ENCODE data around the gene DCDC2C. TPM values are rescaled to one million over a fixed set of nuclear protein-coding genes. Genes with fewer than 3 reads are reported as not detected.

Gene DCDC2C
- total RNA-seq, 2 donors from 2014 or later = not detected

DNA sequence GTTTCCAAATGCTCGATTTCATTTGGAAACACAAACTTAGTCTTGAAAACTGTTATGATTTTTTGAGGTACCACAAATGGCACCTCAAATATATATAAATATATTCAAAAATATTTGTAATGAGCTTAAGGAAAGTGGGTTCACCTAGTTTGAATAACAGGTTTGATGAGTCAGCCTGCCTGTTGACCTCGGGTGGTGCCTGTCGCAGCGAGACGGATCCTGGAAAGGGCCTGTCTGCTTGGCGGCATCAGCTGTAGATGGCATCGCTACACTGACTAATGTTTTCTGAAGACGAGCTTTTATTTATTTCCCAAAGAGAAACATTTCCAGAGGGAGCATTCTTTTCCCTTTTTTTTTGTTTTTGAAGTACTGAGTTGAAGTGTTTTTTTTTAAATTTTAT lies 38.5 kb upstream of the DCDC2C start:
- Mint-ChIP-seq H3K4me3 (no peak overlapping the region), H3K9me3 (no peaks in the 10 kb centered on the region), H3K4me1 (ENCODE audit: low read depth in 2 of 2) (no peaks in the 10 kb centered on the region), H3K27me3 (peaks cover 4 to 14% of the 10 kb centered on the region in 2 donors), H3K36me3 (no peaks in the 10 kb centered on the region), H3K27ac (no peak overlapping the region)
- DNase-seq (ENCODE audit: low spot score) = no peak
- ATAC-seq = no peak

DNA sequence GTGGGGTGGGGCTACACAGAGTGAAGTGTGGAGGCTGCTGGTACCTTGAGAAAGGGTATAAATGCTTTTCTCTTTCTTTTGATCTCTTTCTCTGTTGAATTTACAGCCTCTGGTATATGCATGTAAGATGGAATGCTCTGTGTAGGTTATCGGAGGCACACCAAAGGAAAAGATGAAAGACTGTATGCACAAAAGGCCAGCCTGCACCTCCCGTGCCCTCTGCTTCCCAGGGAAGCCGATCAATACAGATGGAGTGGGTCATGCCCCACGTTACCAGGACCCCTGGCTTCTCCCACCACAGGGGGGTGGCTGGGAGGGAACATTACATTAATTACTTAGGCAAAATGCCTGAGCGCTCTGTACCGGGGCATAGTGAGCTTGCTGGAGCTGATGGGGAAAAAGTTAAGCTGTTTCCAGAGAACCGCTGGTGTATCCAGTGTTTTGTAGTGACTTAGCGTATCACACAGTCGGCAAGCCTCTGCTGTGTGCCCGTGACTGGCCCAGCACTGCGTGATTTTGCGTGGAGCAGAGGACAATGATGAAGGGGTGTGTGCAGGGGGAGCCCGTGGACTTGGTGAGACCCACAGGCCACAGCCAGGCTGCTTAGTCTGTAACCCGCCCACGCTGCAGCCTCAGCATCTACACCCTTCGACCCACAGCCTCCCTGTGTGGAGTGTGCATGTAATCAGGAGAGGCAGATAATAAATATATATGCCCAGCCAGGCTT lies 37.3 kb upstream of the DCDC2C start:
- Mint-ChIP-seq H3K9me3 (no peaks in the 10 kb centered on the region), H3K27ac (no peak overlapping the region), H3K36me3 (no peaks in the 10 kb centered on the region), H3K27me3 (peaks cover 4 to 14% of the 10 kb centered on the region in 2 donors), H3K4me1 (ENCODE audit: low read depth in 2 of 2) (no peaks in the 10 kb centered on the region), H3K4me3 (no peak overlapping the region)
- ATAC-seq = peak; percentile 33 to 41
- DNase-seq (ENCODE audit: low spot score) = no peak

GRCh38 chr2:3666613-3666975 lies 36.8 kb upstream of the DCDC2C start:
- Mint-ChIP-seq H3K36me3 (no peaks in the 10 kb centered on the region), H3K4me1 (ENCODE audit: low read depth in 2 of 2) (no peaks in the 10 kb centered on the region), H3K27ac (no peak overlapping the region), H3K4me3 (no peak overlapping the region), H3K27me3 (peaks cover 4 to 14% of the 10 kb centered on the region in 2 donors), H3K9me3 (no peaks in the 10 kb centered on the region)
- ATAC-seq (peak in 1 of 2 donors; percentile 8), DNase-seq (ENCODE audit: low spot score) (no peak)

DNA sequence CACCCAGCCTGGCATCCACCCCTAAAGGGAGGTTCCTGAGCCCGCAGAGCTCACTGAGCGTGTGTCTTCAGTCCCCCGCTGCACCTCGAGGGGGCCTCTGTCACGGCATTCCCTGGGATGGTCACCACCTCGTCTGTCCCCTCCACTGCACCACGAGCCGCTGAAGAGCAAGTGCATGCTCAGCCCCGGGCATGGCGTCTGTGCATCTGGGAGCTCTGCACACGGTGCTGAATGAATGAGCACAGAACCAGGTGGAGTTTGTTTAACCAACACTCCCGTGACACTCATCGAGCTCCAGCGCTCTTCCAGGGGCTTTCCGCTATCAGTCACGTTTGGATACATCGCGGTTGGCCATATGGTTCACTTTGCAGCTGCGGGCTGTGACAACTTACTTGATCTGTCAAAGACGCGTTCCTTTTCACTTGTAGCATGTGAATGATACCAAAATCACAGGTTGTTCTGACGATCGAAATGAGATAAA lies 36.2 kb upstream of the DCDC2C start:
- Mint-ChIP-seq H3K27ac (no peak overlapping the region), H3K4me3 (no peak overlapping the region), H3K27me3 (peaks cover 4 to 14% of the 10 kb centered on the region in 2 donors), H3K4me1 (ENCODE audit: low read depth in 2 of 2) (no peaks in the 10 kb centered on the region), H3K9me3 (no peaks in the 10 kb centered on the region), H3K36me3 (no peaks in the 10 kb centered on the region)
- DNase-seq (ENCODE audit: low spot score) = no peak
- no peak for ATAC-seq

DNA sequence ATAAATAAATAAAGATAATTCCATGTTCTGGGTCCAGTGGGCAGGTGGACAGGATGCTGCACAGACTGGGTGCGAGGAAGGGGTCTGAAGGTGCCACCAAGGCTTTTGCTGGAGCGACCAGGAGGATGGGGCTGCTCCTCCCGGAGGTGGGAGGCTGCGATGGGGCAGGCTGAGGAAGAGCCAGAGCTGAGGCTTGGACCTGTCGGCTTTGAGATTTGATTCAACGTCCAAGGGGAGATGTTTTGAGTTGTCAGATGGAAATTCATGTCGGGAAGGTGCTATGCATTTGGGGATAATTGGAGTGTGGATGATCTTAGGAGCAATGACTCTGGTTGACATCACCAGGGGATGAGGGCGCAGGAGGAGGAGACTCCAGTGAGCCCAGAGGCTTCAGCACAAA lies 33.7 kb upstream of the DCDC2C start:
- Mint-ChIP-seq H3K27ac (no peak overlapping the region), H3K27me3 (peaks cover 4 to 7% of the 10 kb centered on the region in 2 donors), H3K36me3 (no peaks in the 10 kb centered on the region), H3K4me3 (no peak overlapping the region), H3K4me1 (ENCODE audit: low read depth in 2 of 2) (no peaks in the 10 kb centered on the region), H3K9me3 (no peaks in the 10 kb centered on the region)
- DNase-seq (ENCODE audit: low spot score) (no peak), ATAC-seq (no peak)

DNA sequence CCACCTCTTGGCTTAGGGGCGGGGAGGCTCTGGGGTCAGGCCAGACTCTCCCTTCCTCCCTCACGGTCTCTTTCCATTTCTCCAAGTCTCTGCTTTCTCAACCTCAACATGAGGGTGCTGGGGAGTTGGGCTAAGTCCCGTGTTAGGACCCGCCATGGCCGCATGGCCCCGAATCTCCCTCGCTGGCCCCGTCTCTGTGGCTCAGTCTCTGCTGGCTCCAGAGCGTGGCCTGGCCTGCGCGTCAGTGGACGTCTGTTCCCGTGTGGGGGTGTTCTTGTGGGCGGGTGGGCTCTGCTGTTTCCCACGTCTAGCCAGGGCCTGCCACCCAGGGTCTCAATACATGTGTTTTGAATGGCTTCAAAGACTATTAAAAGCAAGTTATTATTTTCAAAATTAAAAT lies 33.0 kb upstream of the DCDC2C start:
- no peak overlapping the region for H3K27ac Mint-ChIP-seq
- no peak overlapping the region for H3K4me3 Mint-ChIP-seq
- DNase-seq (ENCODE audit: low spot score) (no peak), ATAC-seq (no peak)
- H3K4me1 Mint-ChIP-seq (ENCODE audit: low read depth in 2 of 2) = no peaks in the 10 kb centered on the region
- H3K27me3 Mint-ChIP-seq = peaks cover 4 to 5% of the 10 kb centered on the region in 2 donors
- no peaks in the 10 kb centered on the region for H3K36me3 Mint-ChIP-seq
- H3K9me3 Mint-ChIP-seq = no peaks in the 10 kb centered on the region

- Mint-ChIP-seq H3K27me3 (peaks cover 0 to 4% of the 10 kb centered on the region in 2 donors), H3K36me3 (no peaks in the 10 kb centered on the region)
Observed at GRCh38 chr2:3670941-3671340, 32.4 kb upstream of the DCDC2C start.

GRCh38 chr2:3672861-3673678 lies 30.3 kb upstream of the DCDC2C start:
- Mint-ChIP-seq H3K9me3 (no peaks in the 10 kb centered on the region), H3K36me3 (no peaks in the 10 kb centered on the region), H3K27ac (no peak overlapping the region), H3K27me3 (peaks cover 0 to 4% of the 10 kb centered on the region in 2 donors), H3K4me3 (no peak overlapping the region), H3K4me1 (ENCODE audit: low read depth in 2 of 2) (no peaks in the 10 kb centered on the region)
- ATAC-seq = peak; percentile 16 to 33
- no peak for DNase-seq (ENCODE audit: low spot score)

More at GRCh38 chr2:3670941-3671340, 32.4 kb upstream of the DCDC2C start:
- Mint-ChIP-seq H3K4me1 (ENCODE audit: low read depth in 2 of 2) (no peaks in the 10 kb centered on the region), H3K9me3 (no peaks in the 10 kb centered on the region), H3K27ac (no peak overlapping the region), H3K4me3 (no peak overlapping the region)
- DNase-seq (ENCODE audit: low spot score) (no peak), ATAC-seq (no peak)

DNA sequence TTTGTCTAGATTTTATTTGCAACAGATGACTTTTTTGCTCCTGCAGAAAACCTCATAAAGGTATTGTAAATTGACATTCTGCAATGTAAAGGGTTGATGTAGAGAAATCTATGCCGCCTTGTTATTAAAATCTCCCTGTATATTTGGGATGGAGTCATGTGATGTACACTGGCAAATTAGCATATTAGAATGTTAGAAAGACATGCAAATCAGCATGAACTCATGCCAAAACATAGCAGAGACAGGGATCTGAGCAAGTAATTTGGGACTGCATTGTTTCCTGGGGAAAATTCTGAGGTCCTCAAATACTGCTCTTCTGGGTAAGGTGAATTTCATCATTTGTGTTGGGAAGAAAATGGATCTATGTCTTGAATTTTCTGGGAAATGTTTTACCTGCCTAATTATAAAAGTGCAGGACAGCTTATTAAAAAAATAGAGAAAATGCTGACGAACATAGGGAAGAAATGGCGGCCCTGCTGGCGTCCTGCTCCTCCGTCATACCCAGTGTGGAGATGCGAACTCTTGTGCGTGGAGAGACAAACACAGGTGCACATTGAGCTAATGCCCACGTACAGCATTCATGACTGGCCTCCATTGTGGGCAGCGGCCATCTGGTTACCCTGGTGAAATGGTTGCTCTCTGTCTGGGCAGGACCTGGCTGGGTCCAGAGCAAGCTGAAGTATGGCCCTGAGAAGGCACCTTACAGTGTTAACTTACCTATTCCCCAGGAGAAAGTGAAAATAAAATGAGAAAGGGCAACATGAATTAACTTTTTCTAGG lies 29.1 kb upstream of the DCDC2C start:
- Mint-ChIP-seq H3K4me3 (no peak overlapping the region), H3K4me1 (ENCODE audit: low read depth in 2 of 2) (no peaks in the 10 kb centered on the region), H3K27ac (no peak overlapping the region), H3K27me3 (peaks cover 0 to 4% of the 10 kb centered on the region in 2 donors), H3K9me3 (no peaks in the 10 kb centered on the region), H3K36me3 (no peaks in the 10 kb centered on the region)
- no peak for DNase-seq (ENCODE audit: low spot score)
- ATAC-seq = no peak

GRCh38 chr2:3675687-3676086 lies 27.7 kb upstream of the DCDC2C start:
- H3K27me3 Mint-ChIP-seq = no peaks in the 10 kb centered on the region
- no peak overlapping the region for H3K4me3 Mint-ChIP-seq
- H3K9me3 Mint-ChIP-seq = no peaks in the 10 kb centered on the region
- no peak for DNase-seq (ENCODE audit: low spot score)
- no peaks in the 10 kb centered on the region for H3K36me3 Mint-ChIP-seq
- ATAC-seq = no peak
- H3K4me1 Mint-ChIP-seq (ENCODE audit: low read depth in 2 of 2) = no peaks in the 10 kb centered on the region
- H3K27ac Mint-ChIP-seq = no peak overlapping the region

DNA sequence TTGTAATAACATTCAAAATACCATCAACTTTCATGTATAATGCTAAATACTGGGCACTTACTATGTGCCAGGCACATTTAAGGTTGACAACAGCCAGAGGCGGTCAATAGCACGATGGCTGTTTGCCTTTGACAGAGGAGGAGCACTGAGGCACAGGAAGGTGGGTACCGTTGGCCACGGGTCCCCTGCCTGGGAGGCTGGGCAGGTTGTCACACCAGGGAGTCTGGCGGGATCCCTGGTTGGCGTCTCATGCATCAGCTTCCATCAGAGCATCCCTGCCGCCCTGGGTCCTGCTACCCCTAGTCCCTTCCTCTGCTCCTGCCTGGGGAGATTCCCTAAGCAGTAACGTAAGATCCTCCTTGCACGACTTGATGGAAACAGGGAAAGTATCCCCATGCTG lies 25.9 kb upstream of the DCDC2C start:
- Mint-ChIP-seq H3K4me1 (ENCODE audit: low read depth in 2 of 2) (no peaks in the 10 kb centered on the region), H3K4me3 (no peak overlapping the region), H3K27me3 (no peaks in the 10 kb centered on the region), H3K36me3 (no peaks in the 10 kb centered on the region), H3K27ac (no peak overlapping the region), H3K9me3 (no peaks in the 10 kb centered on the region)
- no peak for DNase-seq (ENCODE audit: low spot score)
- ATAC-seq = peak in 1 of 2 donors; percentile 12

DNA sequence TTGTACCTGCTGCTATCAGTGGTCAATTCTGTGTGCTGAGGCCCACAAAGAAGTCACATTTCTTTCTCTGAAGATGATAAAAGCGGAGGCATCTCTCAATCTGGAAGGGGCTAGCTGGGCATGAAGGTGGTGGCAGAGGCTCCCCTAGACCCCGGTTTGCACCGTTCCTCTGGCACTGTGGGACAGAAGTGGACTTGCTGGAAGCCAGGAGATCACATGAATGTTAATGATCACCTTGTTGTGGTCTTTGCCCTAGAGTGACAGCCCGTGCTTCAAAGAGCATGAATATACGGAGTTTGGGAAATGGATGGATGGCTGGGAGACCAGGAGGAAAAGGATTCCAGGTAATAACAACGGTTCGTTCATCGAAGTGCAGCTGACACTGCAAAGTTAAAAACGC lies 25.2 kb upstream of the DCDC2C start:
- DNase-seq (ENCODE audit: low spot score) (no peak), ATAC-seq (no peak)
- Mint-ChIP-seq H3K27ac (no peak overlapping the region), H3K9me3 (no peaks in the 10 kb centered on the region), H3K36me3 (no peaks in the 10 kb centered on the region), H3K4me1 (ENCODE audit: low read depth in 2 of 2) (no peaks in the 10 kb centered on the region), H3K27me3 (no peaks in the 10 kb centered on the region), H3K4me3 (no peak overlapping the region)

GRCh38 chr2:3679180-3679579 lies 24.2 kb upstream of the DCDC2C start:
- Mint-ChIP-seq H3K4me1 (ENCODE audit: low read depth in 2 of 2) (no peaks in the 10 kb centered on the region), H3K27ac (no peak overlapping the region), H3K9me3 (no peaks in the 10 kb centered on the region), H3K36me3 (no peaks in the 10 kb centered on the region), H3K4me3 (no peak overlapping the region), H3K27me3 (no peaks in the 10 kb centered on the region)
- DNase-seq (ENCODE audit: low spot score) (no peak), ATAC-seq (no peak)

Measured in natural killer cell treated with Interleukin-12 subunit alpha and Interleukin-12 subunit beta and Interleukin-15 and Interleukin-18, amount 100 ng/mL, for 72 hours (primary cell).